Peyer's patch (tissue), 4 donors: ENCODE data around the gene KIDINS220. TPM values are rescaled to one million over a fixed set of nuclear protein-coding genes. Genes with fewer than 3 reads are reported as not detected.
A peak's percentile ranks its signal among the peaks of the same experiment; 100 is the strongest.

ENCODE experiments used
- DNase-seq, 3 donors: peaks; one replicate each; pipeline ENCODE4 v3.0.0-alpha.2; 2017 to 2019
- H3K27ac ChIP-seq, 4 donors: fragments of 200-600 bp; sonication (generic); one replicate each; pipeline ENCODE4 v1.5.1; 2016 to 2019
- H3K27me3 ChIP-seq, 2 donors: fragments of 200-600 bp; sonication (generic); one replicate each; pipeline ENCODE4 v1.5.1; 2019
- H3K36me3 ChIP-seq, 3 donors: fragments of 200-600 bp; sonication (generic); one replicate each; pipeline ENCODE4 v1.5.1; 2016 to 2019
- H3K4me1 ChIP-seq, 4 donors: fragments of 200-600 bp; sonication (generic); one replicate each; pipeline ENCODE4 v1.5.1; 2016 to 2019
- H3K4me3 ChIP-seq, 4 donors: fragments of 200-600 bp; sonication (generic); 1 replicate in 3 of 4; 2 replicates in 1 of 4; pipeline ENCODE4 v1.5.1; 2016 to 2019; ENCODE audit warnings: mild to moderate bottlenecking in 1 of 4
- H3K9me3 ChIP-seq, 4 donors: fragments of 200-600 bp; sonication (generic); one replicate each; pipeline ENCODE4 v1.5.1; 2016 to 2019; ENCODE audit warnings: mild to moderate bottlenecking in 1 of 4
- POLR2A ChIP-seq, 2 donors: fragments of 450-650 bp; IDR thresholded peaks; one replicate each; pipeline ENCODE4 v1.5.1; 2017; ENCODE audit warnings: antibody characterized with exemption in 2 of 2, mild to moderate bottlenecking in 2 of 2, moderate library complexity in 2 of 2
- total RNA-seq, 4 donors: library from RNA; depleted of rRNA; stranded (reverse); fragments of >200 nt; gene quantifications; one replicate each; pipeline ENCODE4 v1.1.0, GENCODE V29; 2016
- TF ChIP-seq, protein P1 (sequence below), 6 experiments: fragments of 450-650 bp in 4 of 6; fragments of 200-600 bp in 2 of 6; sonication (generic) in 1 of 6; IDR thresholded peaks; one replicate each; pipeline ENCODE4 v1.5.1; 2017 to 2019; ENCODE audit warnings: antibody characterized with exemption in 6 of 6, mild to moderate bottlenecking in 3 of 6, moderate library complexity in 1 of 6

Gene KIDINS220
- total RNA-seq, 4 donors from 2014 or later: 57.8 to 88.3 (median 70.4) TPM

DNA sequence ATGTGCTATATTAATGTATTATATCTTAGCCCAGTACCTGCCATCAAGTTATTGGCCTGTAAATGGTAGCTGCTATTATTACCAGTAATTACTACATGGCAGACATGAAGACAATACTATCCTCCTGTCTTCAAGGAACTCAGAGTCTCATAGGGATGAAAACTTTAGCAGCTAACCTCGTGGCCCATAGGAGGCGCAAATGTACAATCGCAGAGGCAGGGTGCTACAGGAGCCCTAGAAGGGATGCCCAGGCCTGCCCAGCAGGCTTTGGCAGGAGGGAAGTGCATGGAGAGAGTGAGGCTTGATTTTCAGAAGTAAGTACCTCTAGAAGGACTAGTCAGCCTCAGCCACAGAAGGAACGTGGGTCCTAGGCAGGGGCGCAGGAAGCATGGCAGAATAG, 44.7 kb upstream of the KIDINS220 start:
- Histone ChIP-seq H3K4me1 (no peaks in the 10 kb centered on the region), H3K4me3 (no peak overlapping the region), H3K36me3 (peaks cover 0 to 3% (median 0%) of the 10 kb centered on the region in 3 donors), H3K27ac (no peak overlapping the region), H3K9me3 (no peaks in the 10 kb centered on the region), H3K27me3 (no peaks in the 10 kb centered on the region)
- no peak for DNase-seq
- TF ChIP-seq, protein P1, sequence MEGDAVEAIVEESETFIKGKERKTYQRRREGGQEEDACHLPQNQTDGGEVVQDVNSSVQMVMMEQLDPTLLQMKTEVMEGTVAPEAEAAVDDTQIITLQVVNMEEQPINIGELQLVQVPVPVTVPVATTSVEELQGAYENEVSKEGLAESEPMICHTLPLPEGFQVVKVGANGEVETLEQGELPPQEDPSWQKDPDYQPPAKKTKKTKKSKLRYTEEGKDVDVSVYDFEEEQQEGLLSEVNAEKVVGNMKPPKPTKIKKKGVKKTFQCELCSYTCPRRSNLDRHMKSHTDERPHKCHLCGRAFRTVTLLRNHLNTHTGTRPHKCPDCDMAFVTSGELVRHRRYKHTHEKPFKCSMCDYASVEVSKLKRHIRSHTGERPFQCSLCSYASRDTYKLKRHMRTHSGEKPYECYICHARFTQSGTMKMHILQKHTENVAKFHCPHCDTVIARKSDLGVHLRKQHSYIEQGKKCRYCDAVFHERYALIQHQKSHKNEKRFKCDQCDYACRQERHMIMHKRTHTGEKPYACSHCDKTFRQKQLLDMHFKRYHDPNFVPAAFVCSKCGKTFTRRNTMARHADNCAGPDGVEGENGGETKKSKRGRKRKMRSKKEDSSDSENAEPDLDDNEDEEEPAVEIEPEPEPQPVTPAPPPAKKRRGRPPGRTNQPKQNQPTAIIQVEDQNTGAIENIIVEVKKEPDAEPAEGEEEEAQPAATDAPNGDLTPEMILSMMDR (IDR thresholded peaks at IDR 0.05): peak in 3 of 6 experiments; percentile 13 to 34 (median 31)
- TF ChIP-seq POLR2A (IDR thresholded peaks at IDR 0.05): no peak

- Histone ChIP-seq H3K36me3 (peaks cover 0 to 3% (median 0%) of the 10 kb centered on the region in 3 donors), H3K4me1 (no peaks in the 10 kb centered on the region), H3K4me3 (no peak overlapping the region), H3K9me3 (no peaks in the 10 kb centered on the region), H3K27me3 (no peaks in the 10 kb centered on the region), H3K27ac (no peak overlapping the region)
- TF ChIP-seq, protein P1 (IDR thresholded peaks at IDR 0.05): no peak
- TF ChIP-seq POLR2A (IDR thresholded peaks at IDR 0.05): no peak
- DNase-seq: no peak
These were observed 40.5 kb upstream of the KIDINS220 start for GRCh38 chr2:8877894-8878293.

DNA sequence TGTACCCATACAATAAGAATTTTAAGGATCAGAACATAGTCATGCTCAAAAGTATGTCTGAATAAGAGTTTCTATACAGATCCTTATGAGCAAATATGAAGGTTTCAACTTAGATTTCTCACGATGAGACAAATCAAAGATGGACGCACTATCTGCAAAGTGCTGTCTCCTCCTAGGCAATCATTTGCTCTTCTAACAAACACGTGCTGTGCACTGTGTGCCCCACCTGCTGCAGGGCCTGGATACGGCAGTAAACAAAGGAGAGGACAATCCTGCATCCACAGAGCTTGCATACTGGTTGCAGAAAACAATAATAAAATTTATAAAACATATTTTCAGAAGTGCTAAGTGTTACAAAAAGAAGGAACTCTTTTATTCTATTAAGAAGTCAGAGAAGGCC, 39.9 kb upstream of the KIDINS220 start:
- TF ChIP-seq POLR2A (IDR thresholded peaks at IDR 0.05): no peak
- TF ChIP-seq, protein P1 (IDR thresholded peaks at IDR 0.05): no peak
- DNase-seq: no peak
- H3K9me3 ChIP-seq: no peaks in the 10 kb centered on the region
- H3K27me3 ChIP-seq: no peaks in the 10 kb centered on the region
- no peak overlapping the region for H3K27ac ChIP-seq
- no peak overlapping the region for H3K4me3 ChIP-seq
- H3K4me1 ChIP-seq: no peaks in the 10 kb centered on the region
- peaks cover 0 to 3% (median 0%) of the 10 kb centered on the region in 3 donors for H3K36me3 ChIP-seq

- no peaks in the 10 kb centered on the region for H3K9me3 ChIP-seq
- H3K4me1 ChIP-seq: no peaks in the 10 kb centered on the region
- no peak for DNase-seq
- H3K27ac ChIP-seq: no peak overlapping the region
- H3K36me3 ChIP-seq: peaks cover 0 to 3% (median 0%) of the 10 kb centered on the region in 3 donors
- no peak overlapping the region for H3K4me3 ChIP-seq
- H3K27me3 ChIP-seq: no peaks in the 10 kb centered on the region
- TF ChIP-seq POLR2A (IDR thresholded peaks at IDR 0.05): no peak
- TF ChIP-seq, protein P1 (IDR thresholded peaks at IDR 0.05): no peak
These were observed 39.2 kb upstream of the KIDINS220 start for GRCh38 chr2:8876628-8877027.

DNA sequence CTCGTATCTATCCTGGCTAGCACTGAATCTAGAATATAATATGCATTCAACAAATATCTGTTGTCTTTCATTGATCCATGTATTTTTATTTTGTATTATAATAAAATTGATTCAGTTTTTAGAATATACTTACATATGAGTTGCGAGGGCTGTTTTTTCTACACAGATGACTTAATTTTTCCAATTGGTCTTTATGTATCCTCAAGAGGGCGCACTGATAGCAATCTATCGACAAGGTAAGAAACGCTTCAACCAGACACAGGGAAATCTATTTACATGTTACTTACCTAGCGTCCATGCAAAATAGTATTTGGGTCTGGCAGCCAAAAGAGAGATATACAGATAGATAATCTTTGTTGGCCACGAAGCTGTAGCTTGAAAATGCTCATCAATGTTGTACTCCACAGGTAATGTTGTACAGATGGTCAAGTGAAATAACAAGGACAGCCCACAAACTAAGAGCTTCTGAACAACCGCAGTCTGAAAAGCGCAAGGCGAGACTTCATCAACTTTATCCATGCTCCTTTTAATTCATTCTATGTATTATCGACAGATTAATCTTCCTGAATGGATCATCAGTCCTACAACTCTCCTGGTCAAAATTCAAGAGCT, 35.5 kb upstream of the KIDINS220 start:
- TF ChIP-seq, protein P1 (IDR thresholded peaks at IDR 0.05): peak in 4 of 6 experiments; percentile 45 to 69 (median 64)
- no peak for TF ChIP-seq POLR2A (IDR thresholded peaks at IDR 0.05)
- Histone ChIP-seq H3K4me3 (no peak overlapping the region), H3K4me1 (no peaks in the 10 kb centered on the region), H3K36me3 (peaks cover 0 to 3% (median 0%) of the 10 kb centered on the region in 3 donors), H3K27ac (no peak overlapping the region), H3K9me3 (no peaks in the 10 kb centered on the region), H3K27me3 (no peaks in the 10 kb centered on the region)
- no peak for DNase-seq
